Left lung (tissue), 10 donors: ENCODE data around the gene MYO7A. TPM values are rescaled to one million over a fixed set of nuclear protein-coding genes. Genes with fewer than 3 reads are reported as not detected.

ENCODE experiments used
- ATAC-seq: fragments of 200-7000 bp; cut with Tn5 transposase; one replicate; pipeline ENCODE4 v1.9.1; 2020; ENCODE audit warnings: moderate library complexity
- DNase-seq, 4 donors: peaks; one replicate each; pipeline ENCODE4 v3.0.0-alpha.2; 2013 to 2020
- H3K27ac ChIP-seq, 2 donors: fragments of 200-600 bp; sonication (generic) in 1 of 2; one replicate each; pipeline versions ENCODE4 v1.5.0 to v1.8.0; 2020 to 2021
- H3K27me3 ChIP-seq, 2 donors: fragments of 200-600 bp; sonication (generic) in 1 of 2; one replicate each; pipeline versions ENCODE4 v1.5.0 to v1.8.0; 2020 to 2021
- H3K36me3 ChIP-seq, 2 donors: fragments of 200-600 bp; sonication (generic) in 1 of 2; one replicate each; pipeline versions ENCODE4 v1.5.0 to v1.8.0; 2020 to 2021
- H3K4me1 ChIP-seq, 2 donors: fragments of 200-600 bp; one replicate each; pipeline ENCODE4 v1.8.0; 2021
- H3K4me3 ChIP-seq, 2 donors: fragments of 200-600 bp; sonication (generic) in 1 of 2; one replicate each; pipeline versions ENCODE4 v1.5.0 to v1.8.0; 2020 to 2021; ENCODE audit warnings: mild to moderate bottlenecking in 1 of 2
- H3K9me3 ChIP-seq, 2 donors: fragments of 200-600 bp; sonication (generic) in 1 of 2; one replicate each; pipeline versions ENCODE4 v1.5.0 to v1.8.0; 2020 to 2021
- CTCF ChIP-seq, 2 donors: fragments of 200-600 bp; sonication (generic) in 1 of 2; IDR thresholded peaks; one replicate each; pipeline versions ENCODE4 v1.5.0 to v1.8.0; 2021; ENCODE audit warnings: antibody characterized with exemption in 2 of 2
- intact Hi-C, 2 donors: fragments of 100-400 bp; cut with DNase I; formaldehyde crosslinking; loops; one replicate each; pipeline versions ENCODE4 v1.11.2 to v1.14.2; 2022
- polyA plus RNA-seq, 6 donors: library from polyadenylated mRNA; unstranded; fragments of 120-200 nt; gene quantifications; one replicate each; pipeline ENCODE4 v1.2.1, GENCODE V29; 2013; ENCODE audit not compliant: insufficient read length in 6 of 6
- total RNA-seq, 2 donors: library from RNA; stranded (reverse); fragmentation: NEBNext Ultra II Directional; extraction: Animal tissue kit (Norgen Biotek cat#: 25700); gene quantifications; one replicate each; pipeline ENCODE4 v1.2.1, GENCODE V29; 2021
- donor health status: DM: no; HTN: yes; CAD: no.
- donor health status: DM: no; HTN: no; CAD: no.

Gene MYO7A
- total and polyA plus RNA-seq, 8 donors: 4.8 to 13.5 (median 5.8) TPM

DNA sequence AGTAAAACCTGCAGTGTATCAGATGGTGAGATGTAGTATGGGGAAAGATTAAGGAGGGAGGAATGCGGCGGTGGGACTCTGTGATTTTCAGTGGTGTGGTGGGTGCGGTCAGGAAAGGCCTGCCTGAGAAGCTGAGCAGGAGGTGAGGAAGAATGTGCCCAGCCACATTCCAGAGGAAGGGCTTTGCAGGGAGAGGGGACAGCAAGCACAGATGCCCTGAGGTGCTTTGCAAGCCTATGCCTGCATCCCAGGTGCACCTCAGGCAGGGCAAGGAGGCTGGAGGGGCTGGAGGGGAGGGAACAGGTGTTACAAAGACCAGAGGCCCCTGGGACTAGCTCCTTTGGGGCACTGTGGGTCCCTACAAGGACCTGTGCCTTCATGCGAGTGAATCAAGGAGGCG lies 42.1 kb downstream of the MYO7A start:
- intact Hi-C loops: no loop called here
- H3K4me3 ChIP-seq: no peak overlapping the region
- H3K4me1 ChIP-seq: peaks cover 0 to 11% of the 10 kb centered on the region in 2 donors
- H3K36me3 ChIP-seq: no peaks in the 10 kb centered on the region
- no peak for ATAC-seq
- DNase-seq: peak in 1 of 4 donors; percentile 22
- no peaks in the 10 kb centered on the region for H3K9me3 ChIP-seq
- no peaks in the 10 kb centered on the region for H3K27me3 ChIP-seq
- no peak overlapping the region for H3K27ac ChIP-seq
- TF ChIP-seq CTCF (IDR thresholded peaks at IDR 0.05): no peak

DNA sequence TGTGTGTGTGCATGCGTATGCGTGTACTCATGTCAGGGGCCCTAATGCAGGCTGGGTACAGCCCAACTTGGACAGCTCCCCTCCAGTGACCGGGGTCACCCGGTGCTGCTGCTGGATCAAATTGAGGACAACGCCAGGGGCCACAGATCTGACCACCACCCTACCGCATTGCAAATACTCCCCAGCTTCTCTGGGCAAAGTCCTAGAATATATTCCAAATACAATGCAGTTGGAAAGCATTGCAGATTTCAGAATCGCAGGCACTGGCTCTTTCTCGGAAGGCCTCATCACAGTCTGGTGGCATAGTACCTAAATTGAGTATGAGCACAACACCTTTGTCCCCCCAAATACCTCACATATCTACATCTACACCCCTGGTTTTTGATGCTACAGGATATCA lies 43.2 kb downstream of the MYO7A start:
- H3K4me1 ChIP-seq: peaks cover 0 to 19% of the 10 kb centered on the region in 2 donors
- no peaks in the 10 kb centered on the region for H3K27me3 ChIP-seq
- intact Hi-C loops: no loop called here
- H3K36me3 ChIP-seq: no peaks in the 10 kb centered on the region
- no peak for DNase-seq
- TF ChIP-seq CTCF (IDR thresholded peaks at IDR 0.05): no peak
- H3K9me3 ChIP-seq: no peaks in the 10 kb centered on the region
- no peak overlapping the region for H3K27ac ChIP-seq
- no peak for ATAC-seq
- no peak overlapping the region for H3K4me3 ChIP-seq

GRCh38 chr11:77171885-77172665 lies 44.0 kb downstream of the MYO7A start:
- H3K9me3 ChIP-seq: no peaks in the 10 kb centered on the region
- no peaks in the 10 kb centered on the region for H3K36me3 ChIP-seq
- intact Hi-C loops: no loop called here
- H3K4me3 ChIP-seq: no peak overlapping the region
- ATAC-seq (no peak), DNase-seq (peak in 1 of 4 donors; percentile 70)
- peaks cover 0 to 19% of the 10 kb centered on the region in 2 donors for H3K4me1 ChIP-seq
- no peaks in the 10 kb centered on the region for H3K27me3 ChIP-seq
- no peak for TF ChIP-seq CTCF (IDR thresholded peaks at IDR 0.05)
- no peak overlapping the region for H3K27ac ChIP-seq

GRCh38 chr11:77172666-77172982 lies 44.6 kb downstream of the MYO7A start:
- Histone ChIP-seq H3K4me1 (peaks cover 0 to 19% of the 10 kb centered on the region in 2 donors), H3K36me3 (no peaks in the 10 kb centered on the region), H3K9me3 (no peaks in the 10 kb centered on the region), H3K27ac (no peak overlapping the region), H3K4me3 (no peak overlapping the region), H3K27me3 (no peaks in the 10 kb centered on the region)
- ATAC-seq (no peak), DNase-seq (peak in 2 of 4 donors; percentile 13 to 61)
- intact Hi-C loops: no loop called here
- TF ChIP-seq CTCF (IDR thresholded peaks at IDR 0.05): no peak

- Histone ChIP-seq H3K27me3 (no peaks in the 10 kb centered on the region), H3K27ac (no peak overlapping the region), H3K4me1 (peaks cover 0 to 19% of the 10 kb centered on the region in 2 donors), H3K4me3 (no peak overlapping the region), H3K9me3 (no peaks in the 10 kb centered on the region), H3K36me3 (no peaks in the 10 kb centered on the region)
- DNase-seq (peak in 2 of 4 donors; percentile 9 to 48), ATAC-seq (no peak)
- no peak for TF ChIP-seq CTCF (IDR thresholded peaks at IDR 0.05)
- intact Hi-C loops: no loop called here
These were observed 45.4 kb downstream of the MYO7A start for GRCh38 chr11:77173494-77173893.
